Heart left ventricle (tissue), 13 donors: Measurements from ENCODE around the gene ASCC2.

Experiments
- POLR2A ChIP-seq, 2 donors: fragments of 450-650 bp; IDR thresholded peaks; one replicate each; pipeline ENCODE4 v1.6.1; 2017; ENCODE audit warnings: antibody characterized with exemption in 2 of 2, mild to moderate bottlenecking in 2 of 2, moderate library complexity in 2 of 2
- TF ChIP-seq, protein P1 (sequence below), 12 donors: fragments of 200-600 bp; sonication (generic) in 4 of 12; IDR thresholded peaks; one replicate each; pipeline versions ENCODE4 v1.5.0 to v1.8.0; 2018 to 2022; ENCODE audit warnings: antibody characterized with exemption in 12 of 12, mild to moderate bottlenecking in 5 of 12
- donor health status: ischemic (EF 13 %, LVEDD 7.1; RV severe dilation, severe dysfunction).
- donor health status: DM: no; HTN: yes; CAD: no.
- donor health status: DM: no; HTN: no; CAD: no.
- donor health status: ischemic (EF 25% LVEDD 6.9; RV normal size, moderate dysfunction).
- donor health status: ischemic (EF 25% LVEDD 5.7; RV mildly dilated, moderate dysfunction).
- donor health status: ischemic (EF 35%, LVEDD 5.7; RV mildly dilated, moderate dysfunction).
- donor health status: nonischemic (EF 11% LVEDD 7.7; RV severe dilation, severe dysfunction).
- donor health status: DM: yes; HTN: yes; CAD: no.
- donor health status: PGD.
- donor health status: ischemic (EF 29% LVEDD 5.4; RV normal size, mild dysfunction).
- donor health status: nonischemic (EF 23%, LVEDD 6.1; RV moderate dilation, normal function).

DNA sequence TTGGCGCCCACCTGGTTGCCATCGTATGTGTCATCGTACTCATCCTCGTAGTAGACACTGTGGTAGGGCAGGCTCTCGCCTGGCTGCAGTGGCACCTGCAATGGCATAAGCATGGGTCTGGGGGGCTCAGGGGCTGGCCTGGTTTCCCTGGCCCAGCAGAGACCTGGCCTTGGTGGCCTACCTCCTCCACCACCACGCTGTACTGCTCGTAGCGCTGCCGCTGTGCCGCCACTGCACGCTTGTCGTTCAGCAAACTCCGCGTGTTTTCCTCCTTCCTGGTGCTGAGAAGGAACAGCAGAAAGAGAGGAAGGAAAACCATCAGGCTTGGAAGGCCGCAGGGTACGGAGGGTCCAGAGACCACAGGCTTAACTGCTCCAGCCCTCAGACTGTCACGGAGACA is 44.7 kb downstream of the ASCC2 start:
- TF ChIP-seq, protein P1, sequence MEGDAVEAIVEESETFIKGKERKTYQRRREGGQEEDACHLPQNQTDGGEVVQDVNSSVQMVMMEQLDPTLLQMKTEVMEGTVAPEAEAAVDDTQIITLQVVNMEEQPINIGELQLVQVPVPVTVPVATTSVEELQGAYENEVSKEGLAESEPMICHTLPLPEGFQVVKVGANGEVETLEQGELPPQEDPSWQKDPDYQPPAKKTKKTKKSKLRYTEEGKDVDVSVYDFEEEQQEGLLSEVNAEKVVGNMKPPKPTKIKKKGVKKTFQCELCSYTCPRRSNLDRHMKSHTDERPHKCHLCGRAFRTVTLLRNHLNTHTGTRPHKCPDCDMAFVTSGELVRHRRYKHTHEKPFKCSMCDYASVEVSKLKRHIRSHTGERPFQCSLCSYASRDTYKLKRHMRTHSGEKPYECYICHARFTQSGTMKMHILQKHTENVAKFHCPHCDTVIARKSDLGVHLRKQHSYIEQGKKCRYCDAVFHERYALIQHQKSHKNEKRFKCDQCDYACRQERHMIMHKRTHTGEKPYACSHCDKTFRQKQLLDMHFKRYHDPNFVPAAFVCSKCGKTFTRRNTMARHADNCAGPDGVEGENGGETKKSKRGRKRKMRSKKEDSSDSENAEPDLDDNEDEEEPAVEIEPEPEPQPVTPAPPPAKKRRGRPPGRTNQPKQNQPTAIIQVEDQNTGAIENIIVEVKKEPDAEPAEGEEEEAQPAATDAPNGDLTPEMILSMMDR (IDR thresholded peaks at IDR 0.05), result no peak
- no peak for TF ChIP-seq POLR2A (IDR thresholded peaks at IDR 0.05)
